Right lobe of liver (tissue), 4 donors: Measurements from ENCODE around the gene APOL5.

Experiments
- CTCF ChIP-seq, 4 donors: fragments of 200-600 bp in 3 of 4; fragments of 450-650 bp in 1 of 4; IDR thresholded peaks; one replicate each; pipeline versions ENCODE4 v1.5.1 to v1.8.0; 2016 to 2022; ENCODE audit warnings: antibody characterized with exemption in 4 of 4, mild to moderate bottlenecking in 2 of 4
- POLR2A ChIP-seq: fragments of 450-650 bp; IDR thresholded peaks from one replicate; pipeline ENCODE4 v1.6.1; 2017; ENCODE audit warnings: antibody characterized with exemption, mild to moderate bottlenecking
- donor health status: DM: no; HTN: no; CAD: no.
- donor health status: DM: no; HTN: no; CAD: no.
- donor health status: DM: no; HTN: yes; CAD: no.

DNA sequence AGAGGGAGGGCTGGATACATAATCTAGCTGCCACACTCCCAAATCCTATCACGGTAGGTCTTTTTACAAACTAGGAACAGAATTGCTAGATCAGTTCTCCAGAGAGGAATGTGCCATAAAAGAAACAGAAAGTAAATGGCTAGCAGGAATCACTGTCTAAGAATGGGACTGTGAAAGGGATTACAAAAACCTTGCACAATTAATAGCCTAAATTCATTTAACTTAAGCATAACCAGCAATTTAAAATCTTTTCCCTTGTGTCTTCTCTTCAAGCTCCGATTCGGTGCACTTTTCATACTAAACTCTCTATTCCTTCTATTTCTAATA, 35.2 kb downstream of the APOL5 start:
- no peak for TF ChIP-seq CTCF (IDR thresholded peaks at IDR 0.05)
- no peak for TF ChIP-seq POLR2A
